Measurements from ENCODE around the gene PRKG1.

DNA sequence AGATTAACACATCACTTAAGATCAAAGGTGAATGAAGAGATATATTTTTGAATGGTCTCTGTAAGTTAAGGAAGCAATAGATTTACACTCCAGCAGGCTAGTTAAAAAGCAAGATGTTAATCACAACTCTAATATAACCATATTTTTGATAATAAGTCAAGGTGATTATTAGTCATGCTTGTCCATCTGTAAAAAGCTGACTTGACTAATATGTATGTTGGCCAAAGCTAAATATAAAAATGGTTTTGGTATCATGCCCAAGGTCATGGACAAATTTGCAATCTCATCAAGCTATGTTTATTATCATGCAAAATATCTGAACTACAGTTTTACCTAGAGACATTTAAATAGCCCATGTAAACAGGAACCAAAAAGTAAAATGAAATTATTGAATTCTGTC is 727.7 kb downstream of the PRKG1 start:
- TF ChIP-seq, protein P1, sequence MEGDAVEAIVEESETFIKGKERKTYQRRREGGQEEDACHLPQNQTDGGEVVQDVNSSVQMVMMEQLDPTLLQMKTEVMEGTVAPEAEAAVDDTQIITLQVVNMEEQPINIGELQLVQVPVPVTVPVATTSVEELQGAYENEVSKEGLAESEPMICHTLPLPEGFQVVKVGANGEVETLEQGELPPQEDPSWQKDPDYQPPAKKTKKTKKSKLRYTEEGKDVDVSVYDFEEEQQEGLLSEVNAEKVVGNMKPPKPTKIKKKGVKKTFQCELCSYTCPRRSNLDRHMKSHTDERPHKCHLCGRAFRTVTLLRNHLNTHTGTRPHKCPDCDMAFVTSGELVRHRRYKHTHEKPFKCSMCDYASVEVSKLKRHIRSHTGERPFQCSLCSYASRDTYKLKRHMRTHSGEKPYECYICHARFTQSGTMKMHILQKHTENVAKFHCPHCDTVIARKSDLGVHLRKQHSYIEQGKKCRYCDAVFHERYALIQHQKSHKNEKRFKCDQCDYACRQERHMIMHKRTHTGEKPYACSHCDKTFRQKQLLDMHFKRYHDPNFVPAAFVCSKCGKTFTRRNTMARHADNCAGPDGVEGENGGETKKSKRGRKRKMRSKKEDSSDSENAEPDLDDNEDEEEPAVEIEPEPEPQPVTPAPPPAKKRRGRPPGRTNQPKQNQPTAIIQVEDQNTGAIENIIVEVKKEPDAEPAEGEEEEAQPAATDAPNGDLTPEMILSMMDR (conservative IDR thresholded peaks at IDR 0.05; ENCODE audit: low read length): no peak
- no peak for TF ChIP-seq EZH2phosphoT487 (IDR thresholded peaks at IDR 0.05; ENCODE audit: borderline replicate concordance)

Data from Loucy (cell line).